H1 (cell line): Measurements from ENCODE around the gene PLA1A. TPM values are rescaled to one million over a fixed set of nuclear protein-coding genes. Genes with fewer than 3 reads are reported as not detected.

Experiments used
- CTCF ChIA-PET: fragments of 300-600 bp; sonication (Branson Sonifier 250); formaldehyde crosslinking; loops from one replicate; lab custom pipeline; 2021; ENCODE audit not compliant: partially characterized antibody; lab: Charles Lee
- POLR2A ChIA-PET: fragments of 300-600 bp; sonication (Branson Sonifier 250); formaldehyde crosslinking; loops from one replicate; lab custom pipeline; 2021; ENCODE audit warnings: inconsistent platforms; ENCODE audit not compliant: partially characterized antibody; lab: Charles Lee
- DNase-seq, 2 experiments: peaks; one replicate each; pipeline versions ENCODE4 v3.0.0 to v3.0.0-alpha.2; 2010 to 2022; ENCODE audit warnings: low spot score in 2 of 2, low read depth in 1 of 2, mixed read lengths in 1 of 2
- FAIRE-seq: peaks from 2 replicates; lab custom pipeline; 2011; peaks lifted over from hg19 to GRCh38; lab: Jason Lieb, UNC
- H2AFZ ChIP-seq: 2 replicates; pipeline ENCODE4 v1.8.1; 2012; ENCODE audit warnings: low read length, inconsistent platforms
- H2AK5ac ChIP-seq: 2 replicates; pipeline ENCODE4 v1.6.1; 2013; ENCODE audit warnings: low read depth, low read length
- H2BK120ac ChIP-seq: replicated peaks from 2 replicates; pipeline ENCODE3; 2013; ENCODE audit warnings: low read depth, low read length, inconsistent platforms
- H2BK12ac ChIP-seq: 2 replicates; pipeline ENCODE4 v1.6.1; 2013; ENCODE audit warnings: low read depth, low read length
- H2BK15ac ChIP-seq: 2 replicates; pipeline ENCODE4 v1.6.1; 2013; ENCODE audit warnings: low read length
- H2BK20ac ChIP-seq: 2 replicates; pipeline ENCODE4 v1.6.1; 2013; ENCODE audit warnings: low read length
- H2BK5ac ChIP-seq: 2 replicates; pipeline ENCODE4 v1.6.1; 2013; ENCODE audit warnings: low read depth, low read length
- H3K14ac ChIP-seq: 2 replicates; pipeline ENCODE4 v1.6.1; 2013; ENCODE audit warnings: inconsistent platforms; ENCODE audit not compliant: insufficient read length
- H3K18ac ChIP-seq: 2 replicates; pipeline ENCODE4 v1.6.1; 2013; ENCODE audit warnings: low read length; ENCODE audit errors: extremely low read depth
- H3K23ac ChIP-seq: 2 replicates; pipeline ENCODE4 v1.6.1; 2013; ENCODE audit warnings: inconsistent platforms; ENCODE audit not compliant: insufficient read length
- H3K23me2 ChIP-seq: 2 replicates; pipeline ENCODE4 v1.6.1; 2013; ENCODE audit warnings: low read depth, low read length
- H3K27ac ChIP-seq: 2 replicates; pipeline ENCODE4 v1.6.1; 2011; ENCODE audit warnings: low read depth, low read length, inconsistent platforms
- H3K27me3 ChIP-seq, 4 experiments: replicated peaks in 1 of 4; 1 replicate in 1 of 4; 2 replicates in 3 of 4; pipeline versions ENCODE4 v1.6.1 to v1.8.1; 2011 to 2013; ENCODE audit warnings: low read length in 3 of 4, mild to moderate bottlenecking in 3 of 4, inconsistent platforms in 2 of 4, mixed read lengths in 2 of 4, moderate library complexity in 1 of 4; ENCODE audit not compliant: control insufficient read depth in 3 of 4, insufficient read depth in 3 of 4; ENCODE audit errors: extremely low read depth in 1 of 4
- H3K36me3 ChIP-seq, 4 experiments: 2 replicates each; pipeline versions ENCODE4 v1.6.1 to v1.8.1; 2011 to 2013; ENCODE audit warnings: mild to moderate bottlenecking in 4 of 4, low read length in 3 of 4, moderate library complexity in 2 of 4, control low read depth in 1 of 4, inconsistent platforms in 1 of 4; ENCODE audit not compliant: insufficient read depth in 4 of 4, control insufficient read depth in 2 of 4
- H3K4ac ChIP-seq: replicated peaks from 2 replicates; pipeline ENCODE3; 2013; ENCODE audit warnings: low read length, low read depth, mixed read lengths, inconsistent platforms; ENCODE audit not compliant: insufficient read length
- H3K4me1 ChIP-seq, 4 experiments: replicated peaks in 1 of 4; 1 replicate in 1 of 4; 2 replicates in 3 of 4; pipeline versions ENCODE4 v1.6.1 to v1.8.1; 2011 to 2013; ENCODE audit warnings: low read length in 3 of 4, inconsistent platforms in 2 of 4, mixed read lengths in 1 of 4; ENCODE audit not compliant: insufficient read depth in 4 of 4, control insufficient read depth in 3 of 4
- H3K4me2 ChIP-seq, 2 experiments: 2 replicates each; pipeline versions ENCODE4 v1.6.1 to v1.8.1; 2011 to 2013; ENCODE audit warnings: low read depth in 2 of 2, low read length in 2 of 2, control low read depth in 1 of 2, inconsistent platforms in 1 of 2, mild to moderate bottlenecking in 1 of 2; ENCODE audit not compliant: insufficient read depth in 1 of 2
- H3K4me3 ChIP-seq, 4 experiments: fragments of 200-600, 300-600 bp in 1 of 4; sonication (generic), shearing (Covaris generic), sonication (Bioruptor Twin) in 1 of 4; 2 replicates each; pipeline versions ENCODE4 v1.5.1 to v1.8.1; 2011 to 2016; ENCODE audit warnings: low read length in 4 of 4, low read depth in 3 of 4, control low read depth in 2 of 4, inconsistent platforms in 2 of 4, mild to moderate bottlenecking in 2 of 4, mixed read lengths in 1 of 4, moderate library complexity in 1 of 4; ENCODE audit not compliant: insufficient read depth in 2 of 4; ENCODE audit errors: extremely low read depth in 1 of 4
- H3K56ac ChIP-seq: replicated peaks from 2 replicates; pipeline ENCODE3; 2013; ENCODE audit warnings: low read depth, mild to moderate bottlenecking, mixed read lengths, low read length, inconsistent platforms; ENCODE audit not compliant: insufficient read length
- H3K79me1 ChIP-seq: 2 replicates; pipeline ENCODE4 v1.6.1; 2013; ENCODE audit warnings: low read depth, low read length, control low read depth
- H3K79me2 ChIP-seq, 2 experiments: 2 replicates each; pipeline versions ENCODE4 v1.6.1 to v1.8.1; 2012 to 2013; ENCODE audit warnings: low read length in 2 of 2, mild to moderate bottlenecking in 2 of 2, inconsistent platforms in 1 of 2; ENCODE audit not compliant: insufficient read depth in 2 of 2, control insufficient read depth in 1 of 2
- H3K9ac ChIP-seq, 4 experiments: replicated peaks in 1 of 4; 1 replicate in 1 of 4; 2 replicates in 3 of 4; pipeline versions ENCODE4 v1.6.1 to v1.8.1; 2011 to 2013; ENCODE audit warnings: low read depth in 3 of 4, low read length in 3 of 4, control low read depth in 2 of 4, mild to moderate bottlenecking in 2 of 4, moderate library complexity in 2 of 4, inconsistent platforms in 1 of 4; ENCODE audit errors: extremely low read depth in 1 of 4
- H3K9me3 ChIP-seq, 2 experiments: 2 replicates each; pipeline versions ENCODE4 v1.6.1 to v1.8.1; 2012 to 2013; ENCODE audit warnings: mild to moderate bottlenecking in 2 of 2, moderate library complexity in 2 of 2, control low read depth in 1 of 2, inconsistent platforms in 1 of 2, low read depth in 1 of 2, low read length in 1 of 2, mixed read lengths in 1 of 2; ENCODE audit not compliant: insufficient read depth in 2 of 2
- H4K20me1 ChIP-seq, 2 experiments: replicated peaks in 1 of 2; 2 replicates each; pipeline versions ENCODE3 to v1.8.1; 2011 to 2013; ENCODE audit warnings: inconsistent platforms in 2 of 2, low read length in 2 of 2, mild to moderate bottlenecking in 1 of 2; ENCODE audit not compliant: insufficient read depth in 2 of 2, control insufficient read depth in 1 of 2
- H4K5ac ChIP-seq: 2 replicates; pipeline ENCODE4 v1.6.1; 2013; ENCODE audit warnings: low read length, low read depth, mixed read lengths, inconsistent platforms; ENCODE audit not compliant: insufficient read length
- H4K8ac ChIP-seq: 2 replicates; pipeline ENCODE4 v1.8.0; 2013; ENCODE audit warnings: mild to moderate bottlenecking, moderate library complexity, low read length, inconsistent platforms; ENCODE audit not compliant: insufficient read depth; ENCODE audit errors: extremely low read depth
- H4K91ac ChIP-seq: replicated peaks from 2 replicates; pipeline ENCODE3; 2013; ENCODE audit warnings: low read length, mixed read lengths, inconsistent platforms; ENCODE audit not compliant: insufficient read length
- BRCA1 ChIP-seq: IDR thresholded peaks from 2 replicates; pipeline ENCODE4 v1.6.1; 2012; ENCODE audit warnings: low read depth, low read length, improper control_type of control experiment
- CTBP2 ChIP-seq: IDR thresholded peaks from 2 replicates; pipeline ENCODE4 v1.7.0; 2011; ENCODE audit warnings: borderline replicate concordance, mild to moderate bottlenecking, moderate library complexity, mixed read lengths, low read length; ENCODE audit not compliant: insufficient read depth, insufficient read length
- HDAC2 ChIP-seq, 2 experiments: fragments of 300-600 bp in 1 of 2; sonication (generic) in 1 of 2; IDR thresholded peaks; 2 replicates each; pipeline ENCODE4 v1.6.1; 2011 to 2012; ENCODE audit warnings: low read depth in 2 of 2, low read length in 2 of 2, mild to moderate bottlenecking in 2 of 2, moderate library complexity in 2 of 2, borderline replicate concordance in 1 of 2, inconsistent platforms in 1 of 2
- NRF1 ChIP-seq: IDR thresholded peaks from 2 replicates; pipeline ENCODE4 v1.6.1; 2011; ENCODE audit warnings: mild to moderate bottlenecking, low read depth, low read length, improper control_type of control experiment
- POU5F1 ChIP-seq: IDR thresholded peaks from 2 replicates; pipeline ENCODE4 v1.6.1; 2011; ENCODE audit warnings: low read depth, mild to moderate bottlenecking, low read length, moderate library complexity
- SUZ12 ChIP-seq: fragments of 200-600 bp; sonication (generic); IDR thresholded peaks from 2 replicates; pipeline ENCODE4 v1.6.1; 2012; ENCODE audit warnings: mild to moderate bottlenecking, inconsistent platforms, low read length, moderate library complexity, mixed read lengths
- TBP ChIP-seq: IDR thresholded peaks from 2 replicates; pipeline ENCODE4 v1.6.1; 2011; ENCODE audit warnings: low read depth, low read length, improper control_type of control experiment
- TEAD4 ChIP-seq: IDR thresholded peaks from 2 replicates; pipeline ENCODE4 v1.6.1; 2012; ENCODE audit warnings: low read depth, low read length, inconsistent platforms, mixed read lengths
- ZNF274 ChIP-seq: IDR thresholded peaks from 2 replicates; pipeline ENCODE4 v1.7.0; 2012; ENCODE audit warnings: low read length, borderline replicate concordance; ENCODE audit errors: extremely low read depth
- whole genome bisulfite sequencing, 2 experiments: shearing (Covaris generic) in 1 of 2; methylation state at CpG; one replicate each; pipeline versions ENCODE4 v1.1.6 to v1.1.7; 2013 to 2015; ENCODE audit warnings: low lambda C conversion rate in 2 of 2, mixed read lengths in 2 of 2, inconsistent platforms in 1 of 2, low coverage in 1 of 2, missing lambda C conversion rate in 1 of 2; ENCODE audit not compliant: insufficient replicate concordance in 2 of 2, insufficient coverage in 1 of 2, insufficient read length in 1 of 2; ENCODE audit errors: extremely low coverage in 1 of 2, missing lambda C conversion rate in 1 of 2; 5-methylcytosine and 5-hydroxymethylcytosine counted together
- polyA plus RNA-seq, 7 experiments: library from polyadenylated mRNA; depleted of rRNA in 3 of 7; stranded (reverse) in 5 of 7; unstranded in 2 of 7; fragments of >200 nt in 5 of 7; fragments of 200-250 nt in 2 of 7; gene quantifications; 1 replicate in 5 of 7; 2 replicates in 1 of 7; 4 replicates in 1 of 7; pipeline versions ENCODE4 v1.2.1 to v1.2.3, GENCODE V29; 2011 to 2013; ENCODE audit warnings: missing spikeins in 2 of 7, mixed read lengths in 2 of 7
- total RNA-seq: library from RNA; stranded (reverse); fragmentation: NEBNext Ultra II Directional; extraction: Animal tissue kit (Norgen Biotek cat#: 25700); gene quantifications from 2 replicates; pipeline ENCODE4 v1.2.1, GENCODE V29; 2021
- TF ChIP-seq, protein P1 (sequence below), 3 experiments: IDR thresholded peaks; 1 replicate in 2 of 3; 2 replicates in 1 of 3; pipeline versions ENCODE4 v1.5.1 to v1.6.1; 2011; ENCODE audit warnings: low read length in 3 of 3, mild to moderate bottlenecking in 3 of 3, inconsistent platforms in 2 of 3, low read depth in 1 of 3, moderate library complexity in 1 of 3; ENCODE audit not compliant: insufficient read depth in 1 of 3; ENCODE audit errors: control extremely low read depth in 1 of 3

Gene PLA1A
- total and polyA plus RNA-seq, 2 of the 8 experiments (the other 6 are each of a cell fraction or from before 2014, with no cell fraction given) = not detected

GRCh38 chr3:119550192-119550910 lies 47.3 kb upstream of the PLA1A start:
- Histone ChIP-seq H4K8ac (no peak overlapping the region; the same call in 1 of the 2 replicates), H3K27ac (no peak overlapping the region), H3K36me3 (no peaks in the 10 kb centered on the region), H3K4me1 (peaks cover 0 to 4% (median 0%) of the 10 kb centered on the region in 4 experiments; a peak in 2 of 7 replicates), H2BK12ac (no peak overlapping the region), H3K9ac (no peak overlapping the region), H3K14ac (no peak overlapping the region), H2AFZ (no peak overlapping the region), H3K4me3 (no peak overlapping the region), H4K5ac (no peak overlapping the region), H3K56ac (no peak overlapping the region), H3K79me2 (no peaks in the 10 kb centered on the region), H3K18ac (no peak overlapping the region), H4K91ac (no peak overlapping the region), H3K23ac (no peak overlapping the region), H3K79me1 (no peaks in the 10 kb centered on the region), H2BK15ac (no peak overlapping the region), H2BK5ac (no peak overlapping the region), H3K23me2 (no peaks in the 10 kb centered on the region), H2AK5ac (no peak overlapping the region), H3K4ac (no peak overlapping the region), H3K4me2 (no peak overlapping the region), H3K27me3 (no peaks in the 10 kb centered on the region), H3K9me3 (no peaks in the 10 kb centered on the region), H2BK20ac (no peak overlapping the region), H4K20me1 (no peaks in the 10 kb centered on the region), H2BK120ac (no peak overlapping the region)
- ChIA-PET POLR2A (no interaction called here), CTCF (interaction anchor here (0.5 to 1.1 kb wide), 5 partner anchors 17 to 286 kb away, joined by 3 read pairs; no protein-coding TSS in a partner anchor)
- FAIRE-seq = no peak
- no peak for DNase-seq
- WGBS, 2 experiments = 86% methylated on average over 9 of the region's 9 CpGs; no CpG with 5 or more reads in 1 of the 2 experiments
- TF ChIP-seq BRCA1 (no peak), NRF1 (no peak), TEAD4 (no peak), CTBP2 (no peak), POU5F1 (no peak), TBP (no peak), SUZ12 (no peak), HDAC2 (IDR thresholded peaks at IDR 0.05; ENCODE audit: borderline replicate concordance in 1 of 2, low read depth in 2 of 2, low read length in 2 of 2) (no peak), ZNF274 (no peak)
- TF ChIP-seq, protein P1, sequence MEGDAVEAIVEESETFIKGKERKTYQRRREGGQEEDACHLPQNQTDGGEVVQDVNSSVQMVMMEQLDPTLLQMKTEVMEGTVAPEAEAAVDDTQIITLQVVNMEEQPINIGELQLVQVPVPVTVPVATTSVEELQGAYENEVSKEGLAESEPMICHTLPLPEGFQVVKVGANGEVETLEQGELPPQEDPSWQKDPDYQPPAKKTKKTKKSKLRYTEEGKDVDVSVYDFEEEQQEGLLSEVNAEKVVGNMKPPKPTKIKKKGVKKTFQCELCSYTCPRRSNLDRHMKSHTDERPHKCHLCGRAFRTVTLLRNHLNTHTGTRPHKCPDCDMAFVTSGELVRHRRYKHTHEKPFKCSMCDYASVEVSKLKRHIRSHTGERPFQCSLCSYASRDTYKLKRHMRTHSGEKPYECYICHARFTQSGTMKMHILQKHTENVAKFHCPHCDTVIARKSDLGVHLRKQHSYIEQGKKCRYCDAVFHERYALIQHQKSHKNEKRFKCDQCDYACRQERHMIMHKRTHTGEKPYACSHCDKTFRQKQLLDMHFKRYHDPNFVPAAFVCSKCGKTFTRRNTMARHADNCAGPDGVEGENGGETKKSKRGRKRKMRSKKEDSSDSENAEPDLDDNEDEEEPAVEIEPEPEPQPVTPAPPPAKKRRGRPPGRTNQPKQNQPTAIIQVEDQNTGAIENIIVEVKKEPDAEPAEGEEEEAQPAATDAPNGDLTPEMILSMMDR (IDR thresholded peaks at IDR 0.05; ENCODE audit: control extremely low read depth in 1 of 3, insufficient read depth in 1 of 3, low read depth in 1 of 3, low read length in 3 of 3) = no peak
